Caco-2 (cell line): ENCODE data around the gene STIM2. TPM values are rescaled to one million over a fixed set of nuclear protein-coding genes. Genes with fewer than 3 reads are reported as not detected.

Source experiments
- BruUV-seq: library from RNA; stranded (reverse); fragments of 400-500 nt; replicated peaks from 2 replicates; lab custom pipeline; 2021; lab: Mats Ljungman, UMichigan
- CTCF ChIA-PET: fragments of 300-600 bp; sonication (Branson Sonifier 250); formaldehyde crosslinking; loops from one replicate; lab custom pipeline; 2022; ENCODE audit warnings: antibody characterized with exemption; lab: Charles Lee
- POLR2A ChIA-PET: fragments of 300-600 bp; sonication (Branson Sonifier 250); formaldehyde crosslinking; loops from one replicate; lab custom pipeline; 2022; ENCODE audit warnings: antibody characterized with exemption; lab: Charles Lee
- DNase-seq, 2 experiments: peaks; one replicate each; pipeline versions ENCODE4 v3.0.0 to v3.0.0-alpha.2; 2020 to 2022
- H3K27me3 ChIP-seq: replicated peaks from 2 replicates; pipeline ENCODE4 v1.6.0; 2011; ENCODE audit warnings: low read length; ENCODE audit not compliant: control insufficient read depth, insufficient read depth
- H3K36me3 ChIP-seq: 2 replicates; pipeline ENCODE4 v1.5.1; 2011; ENCODE audit warnings: low read length; ENCODE audit not compliant: control insufficient read depth, insufficient read depth
- H3K4me1 ChIP-seq: fragments of 250-450 bp; sonication (Bioruptor Pico); 2 replicates; pipeline ENCODE4 v1.5.1; 2020; ENCODE audit warnings: mild to moderate bottlenecking
- H3K4me3 ChIP-seq: 2 replicates; pipeline ENCODE4 v1.5.1; 2011; ENCODE audit warnings: low read depth, mild to moderate bottlenecking, control low read depth, low read length
- H3K9me3 ChIP-seq: fragments of 250-450 bp; sonication (Bioruptor Pico); 2 replicates; pipeline ENCODE4 v1.5.1; 2020; ENCODE audit warnings: mild to moderate bottlenecking, moderate library complexity
- H3K27ac Mint-ChIP-seq: one replicate; pipeline ENCODE4 v1.8.0; 2022; ENCODE audit warnings: mixed read lengths; ENCODE audit not compliant: unreplicated experiment
- H3K27me3 Mint-ChIP-seq: one replicate; pipeline ENCODE4 v1.8.0; 2022; ENCODE audit warnings: mixed read lengths; ENCODE audit not compliant: insufficient read depth, unreplicated experiment
- H3K36me3 Mint-ChIP-seq: one replicate; pipeline ENCODE4 v1.8.0; 2022; ENCODE audit warnings: mild to moderate bottlenecking, mixed read lengths; ENCODE audit not compliant: insufficient read depth, unreplicated experiment
- H3K4me1 Mint-ChIP-seq: one replicate; pipeline ENCODE4 v1.8.0; 2022; ENCODE audit warnings: low read depth, mixed read lengths; ENCODE audit not compliant: unreplicated experiment
- H3K4me3 Mint-ChIP-seq: one replicate; pipeline ENCODE4 v1.8.0; 2022; ENCODE audit warnings: mild to moderate bottlenecking, moderate library complexity, mixed read lengths; ENCODE audit not compliant: unreplicated experiment
- H3K9me3 Mint-ChIP-seq: one replicate; pipeline ENCODE4 v1.8.0; 2022; ENCODE audit warnings: mixed read lengths; ENCODE audit not compliant: unreplicated experiment
- intact Hi-C: fragments of 100-400 bp; cut with micrococcal nuclease; formaldehyde crosslinking; loops from one replicate; pipeline ENCODE4 v1.10.0; 2022; ENCODE audit not compliant: unreplicated experiment
- total RNA-seq: library from RNA; stranded (reverse); gene quantifications from 2 replicates; pipeline ENCODE4 v1.2.3, GENCODE V29; 2022
- TF ChIP-seq, protein P1 (sequence below), 2 experiments: fragments of 200-600 bp in 1 of 2; IDR thresholded peaks; 1 replicate in 1 of 2; 2 replicates in 1 of 2; pipeline versions ENCODE4 v1.5.1 to v1.8.0; 2011 to 2022; ENCODE audit warnings: antibody characterized with exemption in 1 of 2, control low read depth in 1 of 2, inconsistent platforms in 1 of 2, low read depth in 1 of 2, low read length in 1 of 2, mild to moderate bottlenecking in 1 of 2, moderate library complexity in 1 of 2; ENCODE audit not compliant: insufficient read depth in 1 of 2, severe bottlenecking in 1 of 2, unreplicated experiment in 1 of 2

Gene STIM2
- total RNA-seq, 1 experiment from 2014 or later: 27.2 TPM

- Histone ChIP-seq H3K9me3 (no peaks in the 10 kb centered on the region), H3K36me3 (no peaks in the 10 kb centered on the region), H3K4me1 (0 out of 2 replicates have a peak, but pooled peaks cover 7% of the 10 kb centered on the region), H3K27me3 (no peaks in the 10 kb centered on the region), H3K4me3 (no peak overlapping the region)
- H3K36me3 Mint-ChIP-seq: peaks cover 6% of the 10 kb centered on the region
- no peak for DNase-seq
- H3K4me1 Mint-ChIP-seq: peaks cover 26% of the 10 kb centered on the region
- intact Hi-C loops: no loop called here
- BruUV-seq: no TSS peak
- TF ChIP-seq, protein P1, sequence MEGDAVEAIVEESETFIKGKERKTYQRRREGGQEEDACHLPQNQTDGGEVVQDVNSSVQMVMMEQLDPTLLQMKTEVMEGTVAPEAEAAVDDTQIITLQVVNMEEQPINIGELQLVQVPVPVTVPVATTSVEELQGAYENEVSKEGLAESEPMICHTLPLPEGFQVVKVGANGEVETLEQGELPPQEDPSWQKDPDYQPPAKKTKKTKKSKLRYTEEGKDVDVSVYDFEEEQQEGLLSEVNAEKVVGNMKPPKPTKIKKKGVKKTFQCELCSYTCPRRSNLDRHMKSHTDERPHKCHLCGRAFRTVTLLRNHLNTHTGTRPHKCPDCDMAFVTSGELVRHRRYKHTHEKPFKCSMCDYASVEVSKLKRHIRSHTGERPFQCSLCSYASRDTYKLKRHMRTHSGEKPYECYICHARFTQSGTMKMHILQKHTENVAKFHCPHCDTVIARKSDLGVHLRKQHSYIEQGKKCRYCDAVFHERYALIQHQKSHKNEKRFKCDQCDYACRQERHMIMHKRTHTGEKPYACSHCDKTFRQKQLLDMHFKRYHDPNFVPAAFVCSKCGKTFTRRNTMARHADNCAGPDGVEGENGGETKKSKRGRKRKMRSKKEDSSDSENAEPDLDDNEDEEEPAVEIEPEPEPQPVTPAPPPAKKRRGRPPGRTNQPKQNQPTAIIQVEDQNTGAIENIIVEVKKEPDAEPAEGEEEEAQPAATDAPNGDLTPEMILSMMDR (IDR thresholded peaks at IDR 0.05; ENCODE audit: insufficient read depth in 1 of 2, low read depth in 1 of 2, low read length in 1 of 2, severe bottlenecking in 1 of 2, unreplicated experiment in 1 of 2): no peak
- H3K4me3 Mint-ChIP-seq: no peak overlapping the region
- CTCF ChIA-PET: interaction anchor here (0.6 kb wide), 1 partner anchor 539 kb away, joined by 3 read pairs; no protein-coding TSS in a partner anchor
- no peak overlapping the region for H3K27ac Mint-ChIP-seq
- no peaks in the 10 kb centered on the region for H3K27me3 Mint-ChIP-seq
- POLR2A ChIA-PET: no interaction called here
- H3K9me3 Mint-ChIP-seq: no peaks in the 10 kb centered on the region
These were observed 6.1 kb downstream of the STIM2 start for GRCh38 chr4:26866781-26867180.

- no peak for DNase-seq
- ChIA-PET CTCF (no interaction called here), POLR2A (no interaction called here)
- peaks cover 6% of the 10 kb centered on the region for H3K36me3 Mint-ChIP-seq
- H3K4me3 Mint-ChIP-seq: no peak overlapping the region
- H3K4me3 ChIP-seq: no peak overlapping the region
- H3K27ac Mint-ChIP-seq: no peak overlapping the region
- BruUV-seq: no TSS peak
- H3K36me3 ChIP-seq: no peaks in the 10 kb centered on the region
- no peaks in the 10 kb centered on the region for H3K9me3 Mint-ChIP-seq
- TF ChIP-seq, protein P1 (IDR thresholded peaks at IDR 0.05; ENCODE audit: insufficient read depth in 1 of 2, low read depth in 1 of 2, low read length in 1 of 2, severe bottlenecking in 1 of 2, unreplicated experiment in 1 of 2): no peak
- no peaks in the 10 kb centered on the region for H3K27me3 Mint-ChIP-seq
- intact Hi-C loops: no loop called here
- H3K4me1 Mint-ChIP-seq: peaks cover 19% of the 10 kb centered on the region
- H3K27me3 ChIP-seq: no peaks in the 10 kb centered on the region
- H3K4me1 ChIP-seq: 0 out of 2 replicates have a peak, but pooled peaks cover 4% of the 10 kb centered on the region
- H3K9me3 ChIP-seq: no peaks in the 10 kb centered on the region
These were observed 7.5 kb downstream of the STIM2 start for GRCh38 chr4:26867914-26868684.

GRCh38 chr4:26870576-26871262, 10.1 kb downstream of the STIM2 start:
- Mint-ChIP-seq H3K36me3 (no peaks in the 10 kb centered on the region), H3K4me1 (peaks cover 13% of the 10 kb centered on the region), H3K27me3 (no peaks in the 10 kb centered on the region), H3K4me3 (no peak overlapping the region), H3K27ac (no peak overlapping the region), H3K9me3 (no peaks in the 10 kb centered on the region)
- H3K27me3 ChIP-seq: no peaks in the 10 kb centered on the region
- BruUV-seq: no TSS peak
- ChIA-PET CTCF (interaction anchor here (0.7 kb wide), 1 partner anchor 494 kb away, joined by 3 read pairs; no protein-coding TSS in a partner anchor), POLR2A (no interaction called here)
- H3K9me3 ChIP-seq: no peaks in the 10 kb centered on the region
- H3K36me3 ChIP-seq: no peaks in the 10 kb centered on the region
- TF ChIP-seq, protein P1 (IDR thresholded peaks at IDR 0.05; ENCODE audit: insufficient read depth in 1 of 2, low read depth in 1 of 2, low read length in 1 of 2, severe bottlenecking in 1 of 2, unreplicated experiment in 1 of 2): no peak
- intact Hi-C loops: loop anchor here (1.0 kb wide), 1 partner anchor 9 kb away; no protein-coding TSS in a partner anchor
- H3K4me3 ChIP-seq: no peak overlapping the region
- no peak for DNase-seq
- H3K4me1 ChIP-seq: 0 out of 2 replicates have a peak, but pooled peaks cover 4% of the 10 kb centered on the region
